GM23338 (cell line): ENCODE measurements around the gene TRHDE. TPM values are rescaled to one million over a fixed set of nuclear protein-coding genes. Genes with fewer than 3 reads are reported as not detected.

Source experiments
- ATAC-seq: fragments of 200-7000 bp; cut with Tn5 transposase; 3 replicates; pipeline ENCODE4 v1.9.1; 2020
- DNase-seq: peaks from one replicate; pipeline ENCODE4 v3.0.0-alpha.2; 2015; ENCODE audit warnings: low spot score
- H2AFZ ChIP-seq: fragments of 200-600 bp; sonication (generic); 2 replicates; pipeline ENCODE4 v1.8.0; 2016; ENCODE audit warnings: antibody characterized with exemption, mild to moderate bottlenecking, moderate library complexity
- H3F3A ChIP-seq: fragments of 200-600 bp; sonication (generic); replicated peaks from 2 replicates; pipeline ENCODE4 v1.8.0; 2017; ENCODE audit warnings: antibody characterized with exemption, mixed run types, low read depth
- H3K27ac ChIP-seq: fragments of 200-600 bp; sonication (generic); 2 replicates; pipeline ENCODE4 v1.6.1; 2016; ENCODE audit warnings: low read depth
- H3K27me3 ChIP-seq: fragments of 200-600 bp; sonication (generic); 2 replicates; pipeline ENCODE4 v1.8.0; 2016; ENCODE audit warnings: mild to moderate bottlenecking, mixed run types, moderate library complexity; ENCODE audit not compliant: insufficient read depth
- H3K36me3 ChIP-seq: fragments of 200-600 bp; sonication (generic); 2 replicates; pipeline ENCODE4 v1.8.0; 2016; ENCODE audit warnings: mild to moderate bottlenecking; ENCODE audit not compliant: insufficient read depth
- H3K4me1 ChIP-seq: fragments of 200-600 bp; sonication (generic); 2 replicates; pipeline ENCODE4 v1.8.0; 2016; ENCODE audit warnings: mild to moderate bottlenecking, moderate library complexity; ENCODE audit not compliant: insufficient read depth
- H3K4me2 ChIP-seq: fragments of 200-600 bp; sonication (generic); 2 replicates; pipeline ENCODE4 v1.7.1; 2017; ENCODE audit warnings: mixed run types
- H3K4me3 ChIP-seq: fragments of 200-600 bp; sonication (generic); 2 replicates; pipeline ENCODE4 v1.6.1; 2016; ENCODE audit warnings: mixed run types
- H3K79me2 ChIP-seq: fragments of 200-600 bp; sonication (generic); replicated peaks from 2 replicates; pipeline ENCODE4 v1.8.0; 2017; ENCODE audit warnings: mild to moderate bottlenecking; ENCODE audit not compliant: insufficient read depth
- H3K9me2 ChIP-seq: fragments of 200-600 bp; sonication (generic); 2 replicates; pipeline ENCODE4 v1.8.0; 2017; ENCODE audit not compliant: insufficient read depth
- H4K20me1 ChIP-seq: fragments of 200-600 bp; sonication (generic); replicated peaks from 2 replicates; pipeline ENCODE4 v1.8.0; 2017; ENCODE audit warnings: mild to moderate bottlenecking; ENCODE audit not compliant: insufficient read depth
- H3K27ac Mint-ChIP-seq: 2 replicates; pipeline ENCODE4 v1.8.0; 2020; ENCODE audit warnings: inconsistent platforms, mild to moderate bottlenecking, moderate library complexity, mixed read lengths
- H3K27me3 Mint-ChIP-seq: 3 replicates; pipeline ENCODE4 v1.8.0; 2022; ENCODE audit warnings: low read depth, mild to moderate bottlenecking, moderate library complexity, mixed read lengths, inconsistent platforms; ENCODE audit not compliant: insufficient read depth, poor library complexity
- H3K36me3 Mint-ChIP-seq: 3 replicates; pipeline ENCODE4 v1.8.0; 2021; ENCODE audit warnings: low read depth, mild to moderate bottlenecking, inconsistent platforms, moderate library complexity, mixed read lengths
- H3K4me1 Mint-ChIP-seq: 3 replicates; pipeline ENCODE4 v1.8.0; 2020; ENCODE audit warnings: mild to moderate bottlenecking, inconsistent platforms, mixed read lengths
- H3K4me3 Mint-ChIP-seq: 3 replicates; pipeline ENCODE4 v1.8.0; 2021; ENCODE audit warnings: moderate library complexity, mild to moderate bottlenecking, inconsistent platforms, mixed read lengths
- H3K9me3 Mint-ChIP-seq: 3 replicates; pipeline ENCODE4 v1.8.0; 2020; ENCODE audit warnings: moderate library complexity, mild to moderate bottlenecking, inconsistent platforms, mixed read lengths
- EZH2 ChIP-seq: fragments of 200-600 bp; sonication (generic); IDR thresholded peaks from one replicate; pipeline ENCODE4 v1.8.0; 2017; ENCODE audit warnings: antibody characterized with exemption, mild to moderate bottlenecking, low read depth; ENCODE audit not compliant: unreplicated experiment
- EZH2phosphoT487 ChIP-seq: fragments of 200-600 bp; sonication (generic); IDR thresholded peaks from one replicate; pipeline ENCODE4 v1.8.1; 2018; ENCODE audit warnings: antibody characterized with exemption; ENCODE audit not compliant: unreplicated experiment
- JUNB ChIP-seq: IDR thresholded peaks from one replicate; pipeline ENCODE4 v1.6.1; 2016; ENCODE audit warnings: antibody characterized with exemption; ENCODE audit not compliant: unreplicated experiment
- NANOG ChIP-seq: IDR thresholded peaks from 2 replicates; pipeline ENCODE4 v1.6.1; 2016; ENCODE audit warnings: antibody characterized with exemption, borderline replicate concordance
- STAT1 ChIP-seq: IDR thresholded peaks from one replicate; pipeline ENCODE4 v1.6.1; 2016; ENCODE audit warnings: antibody characterized with exemption; ENCODE audit not compliant: unreplicated experiment
- ZNF114 ChIP-seq: fragments of 250-450 bp; sonication (Bioruptor Pico); IDR thresholded peaks from 2 replicates; pipeline ENCODE4 v1.5.0; 2020; ENCODE audit warnings: mild to moderate bottlenecking, moderate library complexity
- ZNF331 ChIP-seq: fragments of 250-450 bp; sonication (Bioruptor Pico); IDR thresholded peaks from 2 replicates; pipeline ENCODE4 v1.5.0; 2020; ENCODE audit warnings: low read depth, mild to moderate bottlenecking, moderate library complexity
- polyA plus RNA-seq: library from polyadenylated mRNA; unstranded; fragments of >200 nt; fragmentation: Nextera tagmentation; extraction: Ambion mirVana; gene quantifications from 2 replicates; pipeline ENCODE4 v1.2.1, GENCODE V29; 2016
- total RNA-seq: library from RNA; depleted of rRNA; stranded (reverse); fragments of >200 nt; shearing (Covaris generic); gene quantifications from 2 replicates; pipeline ENCODE4 v1.2.3, GENCODE V29; 2014
- TF ChIP-seq, protein P1 (sequence below): IDR thresholded peaks from one replicate; pipeline ENCODE4 v1.6.1; 2018; ENCODE audit warnings: antibody characterized with exemption; ENCODE audit not compliant: unreplicated experiment

Gene TRHDE
- total and polyA plus RNA-seq, 2 experiments from 2014 or later: 1.3 to 7.7 TPM

DNA sequence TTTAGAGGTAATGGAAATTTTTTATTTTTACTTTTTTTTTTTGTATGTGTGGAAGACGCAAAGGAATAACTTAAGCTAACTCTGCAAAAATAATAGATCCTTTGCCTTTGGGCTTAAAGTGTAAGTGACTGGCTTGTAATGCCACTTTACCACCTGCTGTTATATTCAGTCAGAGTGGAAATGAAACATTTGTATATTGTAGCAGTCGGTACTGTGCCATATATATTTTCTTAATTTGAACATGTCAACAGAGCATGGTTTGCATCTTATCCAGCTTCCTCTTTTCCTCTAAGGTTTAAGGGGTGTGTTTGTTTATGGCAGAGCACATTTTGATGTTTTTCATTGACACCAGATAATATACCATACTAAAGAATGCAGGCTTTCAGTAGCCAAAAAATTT is 176.6 kb downstream of the TRHDE start:
- Mint-ChIP-seq H3K4me3 (no peak overlapping the region), H3K27ac (no peak overlapping the region), H3K4me1 (peaks cover 26% of the 10 kb centered on the region; the same call in 2 of the 3 replicates)

DNA sequence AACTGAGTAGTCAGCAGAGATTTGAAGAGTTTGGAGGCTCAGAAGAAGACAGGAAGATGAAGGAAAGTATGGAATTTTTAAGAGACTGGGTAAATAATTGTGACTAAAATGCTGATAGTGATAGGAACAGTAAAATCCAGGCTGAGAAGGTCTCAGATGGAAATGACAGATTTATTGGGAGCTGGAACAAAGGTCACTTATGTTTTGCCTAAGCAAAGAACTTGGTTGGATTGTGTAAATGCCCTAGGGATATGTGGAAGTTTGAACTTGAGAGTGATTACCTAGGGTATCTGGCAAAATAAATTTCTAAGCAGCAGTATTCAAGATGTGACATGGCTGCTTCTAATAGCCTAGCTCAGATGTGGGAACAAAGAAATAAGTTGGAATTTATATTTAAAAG is 180.9 kb downstream of the TRHDE start:
- DNase-seq (no peak), ATAC-seq (no peak)
- Mint-ChIP-seq H3K4me3 (no peak overlapping the region), H3K27ac (no peak overlapping the region), H3K36me3 (peaks cover 29% of the 10 kb centered on the region), H3K4me1 (peaks cover 7% of the 10 kb centered on the region; the same call in 2 of the 3 replicates), H3K9me3 (peaks cover 25% of the 10 kb centered on the region), H3K27me3 (peaks cover 3% of the 10 kb centered on the region)
- Histone ChIP-seq H2AFZ (no peak overlapping the region), H3K79me2 (no peaks in the 10 kb centered on the region), H3K36me3 (peaks cover 14% of the 10 kb centered on the region), H3K4me2 (no peak overlapping the region), H4K20me1 (no peaks in the 10 kb centered on the region), H3K27ac (no peak overlapping the region), H3F3A (no peaks in the 10 kb centered on the region), H3K4me3 (no peak overlapping the region), H3K4me1 (peaks cover 8% of the 10 kb centered on the region; the same call in 1 of the 2 replicates), H3K27me3 (no peaks in the 10 kb centered on the region), H3K9me2 (no peaks in the 10 kb centered on the region)
- TF ChIP-seq JUNB: no peak
- no peak for TF ChIP-seq EZH2
- TF ChIP-seq, protein P1, sequence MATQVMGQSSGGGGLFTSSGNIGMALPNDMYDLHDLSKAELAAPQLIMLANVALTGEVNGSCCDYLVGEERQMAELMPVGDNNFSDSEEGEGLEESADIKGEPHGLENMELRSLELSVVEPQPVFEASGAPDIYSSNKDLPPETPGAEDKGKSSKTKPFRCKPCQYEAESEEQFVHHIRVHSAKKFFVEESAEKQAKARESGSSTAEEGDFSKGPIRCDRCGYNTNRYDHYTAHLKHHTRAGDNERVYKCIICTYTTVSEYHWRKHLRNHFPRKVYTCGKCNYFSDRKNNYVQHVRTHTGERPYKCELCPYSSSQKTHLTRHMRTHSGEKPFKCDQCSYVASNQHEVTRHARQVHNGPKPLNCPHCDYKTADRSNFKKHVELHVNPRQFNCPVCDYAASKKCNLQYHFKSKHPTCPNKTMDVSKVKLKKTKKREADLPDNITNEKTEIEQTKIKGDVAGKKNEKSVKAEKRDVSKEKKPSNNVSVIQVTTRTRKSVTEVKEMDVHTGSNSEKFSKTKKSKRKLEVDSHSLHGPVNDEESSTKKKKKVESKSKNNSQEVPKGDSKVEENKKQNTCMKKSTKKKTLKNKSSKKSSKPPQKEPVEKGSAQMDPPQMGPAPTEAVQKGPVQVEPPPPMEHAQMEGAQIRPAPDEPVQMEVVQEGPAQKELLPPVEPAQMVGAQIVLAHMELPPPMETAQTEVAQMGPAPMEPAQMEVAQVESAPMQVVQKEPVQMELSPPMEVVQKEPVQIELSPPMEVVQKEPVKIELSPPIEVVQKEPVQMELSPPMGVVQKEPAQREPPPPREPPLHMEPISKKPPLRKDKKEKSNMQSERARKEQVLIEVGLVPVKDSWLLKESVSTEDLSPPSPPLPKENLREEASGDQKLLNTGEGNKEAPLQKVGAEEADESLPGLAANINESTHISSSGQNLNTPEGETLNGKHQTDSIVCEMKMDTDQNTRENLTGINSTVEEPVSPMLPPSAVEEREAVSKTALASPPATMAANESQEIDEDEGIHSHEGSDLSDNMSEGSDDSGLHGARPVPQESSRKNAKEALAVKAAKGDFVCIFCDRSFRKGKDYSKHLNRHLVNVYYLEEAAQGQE: no peak

More for the DNA sequence above, 176.6 kb downstream of the TRHDE start:
- H3K9me3 Mint-ChIP-seq: peaks cover 24% of the 10 kb centered on the region
- Histone ChIP-seq H3K4me3 (no peak overlapping the region), H3K4me2 (no peak overlapping the region), H3K27ac (no peak overlapping the region), H3F3A (no peaks in the 10 kb centered on the region), H3K27me3 (no peaks in the 10 kb centered on the region), H2AFZ (no peak overlapping the region), H3K4me1 (peaks cover 23% of the 10 kb centered on the region), H3K9me2 (no peaks in the 10 kb centered on the region), H4K20me1 (no peaks in the 10 kb centered on the region), H3K36me3 (peaks cover 5% of the 10 kb centered on the region), H3K79me2 (no peaks in the 10 kb centered on the region)
- ATAC-seq: no peak
- TF ChIP-seq NANOG (no peak), STAT1 (no peak), ZNF114 (CRISPR knock-in tag) (no peak), ZNF331 (no peak), EZH2phosphoT487 (no peak)
- TF ChIP-seq, protein P1: no peak
- DNase-seq: no peak
- H3K36me3 Mint-ChIP-seq: peaks cover 37% of the 10 kb centered on the region
- H3K27me3 Mint-ChIP-seq: peaks cover 3% of the 10 kb centered on the region
